HG03139 (cell line): Measurements from ENCODE around the gene PGS1.

ENCODE experiments used
- ATAC-seq: cut with Tn5 transposase; IDR thresholded peaks from one replicate; pipeline ENCODE4 v1.9.1; 2021; ENCODE audit not compliant: unreplicated experiment

PGS1 gene

GRCh38 chr17:78346605-78347250 is 31.7 kb upstream of the PGS1 start:
- no peak for ATAC-seq

GRCh38 chr17:78347453-78347852 is 31.0 kb upstream of the PGS1 start:
- no peak for ATAC-seq

GRCh38 chr17:78348055-78348770 is 30.2 kb upstream of the PGS1 start:
- no peak for ATAC-seq

- ATAC-seq: no peak
Observed at GRCh38 chr17:78349891-78350642, 28.4 kb upstream of the PGS1 start.

GRCh38 chr17:78351449-78352006 is 26.9 kb upstream of the PGS1 start:
- ATAC-seq: no peak

GRCh38 chr17:78353834-78354233 is 24.6 kb upstream of the PGS1 start:
- no peak for ATAC-seq

GRCh38 chr17:78355045-78355641 is 23.3 kb upstream of the PGS1 start:
- ATAC-seq: no peak

- no peak for ATAC-seq
Observed at GRCh38 chr17:78355701-78356100, 22.7 kb upstream of the PGS1 start.

- peak; percentile 52 for ATAC-seq
Observed at GRCh38 chr17:78356101-78356713, 22.2 kb upstream of the PGS1 start.

- no peak for ATAC-seq
Observed at GRCh38 chr17:78357177-78357586, 21.3 kb upstream of the PGS1 start.

GRCh38 chr17:78357672-78358537 is 20.5 kb upstream of the PGS1 start:
- ATAC-seq: no peak

- ATAC-seq: no peak
Observed at GRCh38 chr17:78358538-78359320, 19.7 kb upstream of the PGS1 start.

- peak; percentile 9 for ATAC-seq
Observed at GRCh38 chr17:78359321-78359996, 19.0 kb upstream of the PGS1 start.

- peak; percentile 33 for ATAC-seq
Observed at GRCh38 chr17:78359997-78360370, 18.5 kb upstream of the PGS1 start, which contains the start of gene SOCS3. SOCS3 (minus strand) TSS chr17:78360077; CDS start chr17:78359095, 982 bp downstream.

GRCh38 chr17:78360371-78361224 is 17.9 kb upstream of the PGS1 start:
- peak; percentile 35 for ATAC-seq

- ATAC-seq: no peak
Observed at GRCh38 chr17:78361225-78361701, 17.2 kb upstream of the PGS1 start.

GRCh38 chr17:78362232-78362631 is 16.2 kb upstream of the PGS1 start:
- no peak for ATAC-seq
